ENCODE measurements around the gene SSNA1.

Gene SSNA1

GRCh38 chr9:137226338-137227053, 38.0 kb downstream of the SSNA1 start:
- no peak for DNase-seq (ENCODE audit: low read depth)
- TF ChIP-seq CTCF (conservative IDR thresholded peaks at IDR 0.05; ENCODE audit: control insufficient read depth, insufficient read depth, low read depth, low read length): no peak
- no peak overlapping the region for H3K4me3 ChIP-seq (ENCODE audit: control insufficient read depth, low read depth, low read length)

GRCh38 chr9:137227054-137227852, 38.8 kb downstream of the SSNA1 start, which contains the start of gene RNF224:
TSS of gene RNF224 (plus strand) at chr9:137227502. CDS start at chr9:137228336, 834 bp downstream.
- DNase-seq (ENCODE audit: low read depth): peak; percentile 63
- no peak within 1 kb of the TSS for H3K4me3 ChIP-seq (ENCODE audit: control insufficient read depth, low read depth, low read length)
- peak; percentile 69 for TF ChIP-seq CTCF (conservative IDR thresholded peaks at IDR 0.05; ENCODE audit: control insufficient read depth, insufficient read depth, low read depth, low read length)

- H3K4me3 ChIP-seq (ENCODE audit: control insufficient read depth, low read depth, low read length): no peak overlapping the region
- no peak for DNase-seq (ENCODE audit: low read depth)
Measured at GRCh38 chr9:137227853-137228505, 39.5 kb downstream of the SSNA1 start.

GRCh38 chr9:137228506-137228967, 40.1 kb downstream of the SSNA1 start:
- no peak for DNase-seq (ENCODE audit: low read depth)
- TF ChIP-seq CTCF (conservative IDR thresholded peaks at IDR 0.05; ENCODE audit: control insufficient read depth, insufficient read depth, low read depth, low read length): no peak
- no peak overlapping the region for H3K4me3 ChIP-seq (ENCODE audit: control insufficient read depth, low read depth, low read length)

More at GRCh38 chr9:137227853-137228505, 39.5 kb downstream of the SSNA1 start:
- TF ChIP-seq CTCF (conservative IDR thresholded peaks at IDR 0.05; ENCODE audit: control insufficient read depth, insufficient read depth, low read depth, low read length): no peak

GRCh38 chr9:137228968-137229896, 40.8 kb downstream of the SSNA1 start:
- no peak for TF ChIP-seq CTCF (conservative IDR thresholded peaks at IDR 0.05; ENCODE audit: control insufficient read depth, insufficient read depth, low read depth, low read length)
- no peak for DNase-seq (ENCODE audit: low read depth)

More at GRCh38 chr9:137228968-137229896, 40.8 kb downstream of the SSNA1 start:
- no peak overlapping the region for H3K4me3 ChIP-seq (ENCODE audit: control insufficient read depth, low read depth, low read length)

All from fibroblast of mammary gland (primary cell).